Measurements from ENCODE around the gene FAM131B.

GRCh38 chr7:143389316-143390103 lies 27.0 kb upstream of the FAM131B start:
- no peak for TF ChIP-seq SREBF2 (CRISPR knock-in tag; IDR thresholded peaks at IDR 0.05)
- no peak for TF ChIP-seq KLF10 (CRISPR knock-in tag; IDR thresholded peaks at IDR 0.05)
- no peak for TF ChIP-seq NCOA2 (IDR thresholded peaks at IDR 0.05; ENCODE audit: partially characterized antibody in 2 of 2)
- TF ChIP-seq ELF1 (tag; IDR thresholded peaks at IDR 0.05), result no peak
